Endothelial cell of umbilical vein (primary cell): ENCODE measurements around the gene SHC4. TPM values are rescaled to one million over a fixed set of nuclear protein-coding genes. Genes with fewer than 3 reads are reported as not detected.

ENCODE experiments used
- BruUV-seq: library from RNA; stranded (reverse); fragments of 400-500 nt; replicated peaks from 2 replicates; lab custom pipeline; 2021; lab: Mats Ljungman, UMichigan
- CTCF ChIA-PET: fragments of 300-600, 350-600 bp; sonication (Branson Sonifier 250); formaldehyde crosslinking; loops from one replicate; lab custom pipeline; 2021; ENCODE audit warnings: antibody characterized with exemption, inconsistent platforms; lab: Charles Lee
- POLR2A ChIA-PET: fragments of 300-600, 350-600 bp; sonication (Branson Sonifier 250); formaldehyde crosslinking; loops from one replicate; lab custom pipeline; 2021; ENCODE audit warnings: antibody characterized with exemption, inconsistent platforms; lab: Charles Lee
- DNase-seq: peaks from one replicate; pipeline ENCODE4 v3.0.0-alpha.2; 2011; ENCODE audit warnings: low read depth, low spot score
- FAIRE-seq: peaks from 2 replicates; lab custom pipeline; 2011; peaks lifted over from hg19 to GRCh38; lab: Jason Lieb, UNC
- H2AFZ ChIP-seq: 2 replicates; pipeline ENCODE4 v1.6.0; 2012; ENCODE audit warnings: low read depth, low read length, control low read depth, inconsistent platforms
- H3K27ac ChIP-seq: 2 replicates; pipeline ENCODE4 v1.5.1; 2011; ENCODE audit warnings: low read depth, mild to moderate bottlenecking, control low read depth, low read length, moderate library complexity; ENCODE audit not compliant: insufficient read depth
- H3K27me3 ChIP-seq, 2 experiments: 2 replicates each; pipeline versions ENCODE4 v1.6.0 to v1.6.1; 2011; ENCODE audit warnings: low read length in 2 of 2, mixed read lengths in 1 of 2; ENCODE audit not compliant: control insufficient read depth in 2 of 2, insufficient read depth in 2 of 2
- H3K36me3 ChIP-seq, 2 experiments: 2 replicates in 1 of 2; 3 replicates in 1 of 2; pipeline ENCODE4 v1.5.1; 2011; ENCODE audit warnings: low read length in 2 of 2, mild to moderate bottlenecking in 1 of 2, moderate library complexity in 1 of 2; ENCODE audit not compliant: control insufficient read depth in 2 of 2, insufficient read depth in 2 of 2; ENCODE audit errors: extremely low read depth in 1 of 2
- H3K4me1 ChIP-seq: 3 replicates; pipeline ENCODE4 v1.5.1; 2011; ENCODE audit warnings: mild to moderate bottlenecking, low read length; ENCODE audit not compliant: control insufficient read depth, insufficient read depth; ENCODE audit errors: extremely low read depth
- H3K4me2 ChIP-seq: 2 replicates; pipeline ENCODE4 v1.6.1; 2011; ENCODE audit warnings: low read length, control low read depth, mixed read lengths; ENCODE audit not compliant: insufficient read depth
- H3K4me3 ChIP-seq, 3 experiments: fragments of 200-600 bp in 1 of 3; sonication (generic), shearing (Covaris generic) in 1 of 3; replicated peaks in 1 of 3; 2 replicates each; pipeline ENCODE4 v1.5.1; 2011 to 2016; ENCODE audit warnings: control low read depth in 3 of 3, low read length in 3 of 3, mild to moderate bottlenecking in 2 of 3, inconsistent platforms in 1 of 3, low read depth in 1 of 3, moderate library complexity in 1 of 3; ENCODE audit not compliant: insufficient read depth in 1 of 3
- H3K79me2 ChIP-seq: 2 replicates; pipeline ENCODE4 v1.6.0; 2012; ENCODE audit warnings: low read length, inconsistent platforms; ENCODE audit not compliant: control insufficient read depth, insufficient read depth
- H3K9ac ChIP-seq: replicated peaks from 2 replicates; pipeline ENCODE3; 2011; ENCODE audit warnings: low read length, control low read depth; ENCODE audit not compliant: insufficient read depth; ENCODE audit errors: extremely low read depth
- H3K9me1 ChIP-seq: replicated peaks from 3 replicates; pipeline ENCODE4 v1.6.0; 2011; ENCODE audit warnings: mild to moderate bottlenecking, low read length; ENCODE audit not compliant: control insufficient read depth, insufficient read depth; ENCODE audit errors: extremely low read depth
- H3K9me3 ChIP-seq: replicated peaks from 2 replicates; pipeline ENCODE4 v1.5.1; 2012; ENCODE audit warnings: low read length, inconsistent platforms; ENCODE audit not compliant: control insufficient read depth, insufficient read depth
- H4K20me1 ChIP-seq: replicated peaks from 2 replicates; pipeline ENCODE3; 2011; ENCODE audit warnings: mild to moderate bottlenecking, low read length; ENCODE audit not compliant: control insufficient read depth, insufficient read depth; ENCODE audit errors: extremely low read depth
- CTCF ChIP-seq, 2 donors: IDR thresholded peaks; 1 replicate in 1 of 2; 2 replicates in 1 of 2; pipeline ENCODE4 v1.5.1; 2011; ENCODE audit warnings: low read length in 2 of 2, mild to moderate bottlenecking in 2 of 2, moderate library complexity in 2 of 2, control low read depth in 1 of 2, inconsistent platforms in 1 of 2, low read depth in 1 of 2; ENCODE audit not compliant: insufficient read depth in 1 of 2; ENCODE audit errors: extremely low read depth in 1 of 2
- EZH2 ChIP-seq: IDR thresholded peaks from 2 replicates; pipeline ENCODE4 v1.6.1; 2012; ENCODE audit warnings: borderline replicate concordance, low read depth, mild to moderate bottlenecking, moderate library complexity, low read length, inconsistent platforms; ENCODE audit not compliant: severe bottlenecking
- FOS ChIP-seq: IDR thresholded peaks from 2 replicates; pipeline ENCODE4 v1.6.1; 2011; ENCODE audit warnings: mild to moderate bottlenecking, low read length, moderate library complexity, borderline replicate concordance; ENCODE audit not compliant: insufficient read depth
- GATA2 ChIP-seq: IDR thresholded peaks from 2 replicates; pipeline ENCODE4 v1.7.0; 2011; ENCODE audit warnings: low read depth, mild to moderate bottlenecking, moderate library complexity, mixed read lengths, low read length; ENCODE audit not compliant: insufficient read length, insufficient read depth
- JUN ChIP-seq: IDR thresholded peaks from 2 replicates; pipeline ENCODE4 v1.6.1; 2011; ENCODE audit warnings: borderline replicate concordance, low read depth; ENCODE audit not compliant: insufficient read length, insufficient read depth
- MYC ChIP-seq: IDR thresholded peaks from one replicate; pipeline ENCODE4 v1.6.1; 2011; ENCODE audit warnings: mild to moderate bottlenecking, low read depth, low read length
- POLR2A ChIP-seq: IDR thresholded peaks from 2 replicates; pipeline ENCODE4 v1.6.1; 2012; ENCODE audit warnings: low read depth, mild to moderate bottlenecking, control low read depth, low read length
- POLR2AphosphoS5 ChIP-seq: IDR thresholded peaks from 2 replicates; pipeline ENCODE4 v1.6.1; 2012; ENCODE audit warnings: low read depth, mild to moderate bottlenecking, control low read depth, low read length, moderate library complexity; ENCODE audit not compliant: insufficient read depth
- dilution Hi-C: fragments of 300-500 bp; cut with MboI; formaldehyde crosslinking; loops from one replicate; pipeline ENCODE4 v1.15.0; 2019; ENCODE audit warnings: low sequenced_read_pairs; ENCODE audit not compliant: extremely low pct_ligation_motif_present
- intact Hi-C: fragments of 100-400 bp; cut with micrococcal nuclease; formaldehyde crosslinking; loops from one replicate; pipeline ENCODE4 v1.10.0; 2022
- polyA plus RNA-seq, 4 experiments: library from polyadenylated mRNA; depleted of rRNA in 3 of 4; stranded (reverse) in 3 of 4; unstranded in 1 of 4; fragments of >200 nt; gene quantifications; 2 replicates each; pipeline versions ENCODE4 v1.2.1 to v1.2.3, GENCODE V29; 2011 to 2012; ENCODE audit warnings: missing spikeins in 1 of 4
- total RNA-seq: library from RNA; stranded (reverse); gene quantifications from 2 replicates; pipeline ENCODE4 v1.2.3, GENCODE V29; 2021
- TF ChIP-seq, protein P1 (sequence below): IDR thresholded peaks from 2 replicates; pipeline ENCODE4 v1.6.1; 2011; ENCODE audit not compliant: insufficient read depth, insufficient read length

Gene SHC4
- total and polyA plus RNA-seq, 2 donors (not counting 3 experiments of a cell fraction or from before 2014, with no cell fraction given) = 0.20 TPM; not detected in 1

GRCh38 chr15:48778331-48778730 lies 185.4 kb downstream of the SHC4 start:
- Histone ChIP-seq H3K36me3 (peaks cover 0 to 14% of the 10 kb centered on the region in 2 experiments), H2AFZ (no peak overlapping the region), H4K20me1 (no peaks in the 10 kb centered on the region), H3K9me1 (peaks cover 2% of the 10 kb centered on the region), H3K27me3 (no peaks in the 10 kb centered on the region), H3K27ac (no peak overlapping the region), H3K9ac (no peak overlapping the region), H3K4me2 (no peak overlapping the region), H3K4me3 (no peak overlapping the region), H3K4me1 (peaks cover 15% of the 10 kb centered on the region), H3K9me3 (no peaks in the 10 kb centered on the region), H3K79me2 (no peaks in the 10 kb centered on the region)
- intact Hi-C loops = loop anchor here (10.0 kb wide), 1 partner anchor 134 kb away; the partner anchor contains the start of gene FBN1
- DNase-seq (no peak), FAIRE-seq (no peak)
- ChIA-PET POLR2A (no interaction called here), CTCF (interaction anchor here (0.8 to 1.2 kb wide), 3 partner anchors 12 to 37 kb away, joined by 3 to 4 read pairs (median 4); no protein-coding TSS in a partner anchor)
- BruUV-seq = no TSS peak
- dilution Hi-C loops = no loop called here
- TF ChIP-seq EZH2 (no peak), CTCF (IDR thresholded peaks at IDR 0.05; ENCODE audit: extremely low read depth in 1 of 2, insufficient read depth in 1 of 2, low read depth in 1 of 2, low read length in 2 of 2) (no peak), FOS (no peak), JUN (no peak), POLR2A (no peak), MYC (no peak), GATA2 (no peak), POLR2AphosphoS5 (no peak)
- TF ChIP-seq, protein P1, sequence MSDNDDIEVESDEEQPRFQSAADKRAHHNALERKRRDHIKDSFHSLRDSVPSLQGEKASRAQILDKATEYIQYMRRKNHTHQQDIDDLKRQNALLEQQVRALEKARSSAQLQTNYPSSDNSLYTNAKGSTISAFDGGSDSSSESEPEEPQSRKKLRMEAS = no peak
